Choroid plexus epithelial cell (primary cell): ENCODE measurements around the gene TSPAN18.

Experiments
- DNase-seq: peaks from one replicate; pipeline ENCODE4 v3.0.0-alpha.2; 2010; ENCODE audit warnings: low read depth
- H3K4me3 ChIP-seq: 2 replicates; pipeline ENCODE4 v1.5.1; 2011; ENCODE audit warnings: low read depth, mild to moderate bottlenecking, control low read depth, low read length, moderate library complexity
- CTCF ChIP-seq: conservative IDR thresholded peaks from 2 replicates; pipeline ENCODE4 v1.5.1; 2011; ENCODE audit warnings: low read depth, mild to moderate bottlenecking, control low read depth, inconsistent platforms, low read length, moderate library complexity

TSPAN18 gene

DNA sequence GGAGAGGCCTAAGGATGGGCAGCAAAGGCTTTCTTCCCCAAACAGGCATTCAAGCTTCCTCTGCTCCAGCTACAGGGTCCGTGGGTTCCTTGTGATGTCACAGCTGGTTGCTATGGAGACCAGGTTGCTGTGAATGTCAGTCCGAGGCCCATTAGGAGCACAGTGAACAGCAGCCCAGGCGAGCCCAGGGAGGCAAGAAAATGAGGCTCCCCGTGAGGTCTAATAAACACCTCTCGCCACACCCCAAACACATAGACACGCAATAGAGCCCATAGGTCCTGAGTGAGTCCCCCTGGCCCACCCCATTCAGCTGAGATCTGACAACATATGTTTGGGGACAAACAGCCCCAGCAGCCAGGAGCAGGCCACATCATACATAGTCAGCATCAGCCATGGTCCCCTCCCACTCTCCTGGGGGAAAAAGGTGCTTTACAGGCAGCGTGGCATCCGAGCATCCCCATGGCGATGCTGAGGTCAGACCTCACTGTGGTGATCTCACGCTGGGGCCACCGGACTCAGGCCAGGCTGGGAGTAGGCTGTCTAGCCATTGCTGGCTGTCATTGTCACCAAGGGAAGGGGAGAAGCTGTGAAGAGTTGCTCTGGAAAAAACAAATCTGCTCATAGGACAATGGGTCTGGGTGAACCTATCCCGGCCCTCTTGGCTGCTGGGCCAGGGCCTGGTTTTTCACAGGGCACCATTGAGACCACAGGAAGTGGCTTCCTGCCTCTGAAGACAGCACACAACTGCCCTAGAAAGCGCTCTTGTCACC lies 247.1 kb downstream of the TSPAN18 start:
- TF ChIP-seq CTCF: no peak
- no peak overlapping the region for H3K4me3 ChIP-seq
- no peak for DNase-seq

GRCh38 chr11:44974402-44975000 lies 247.7 kb downstream of the TSPAN18 start:
- no peak for DNase-seq
- H3K4me3 ChIP-seq: no peak overlapping the region
- no peak for TF ChIP-seq CTCF

GRCh38 chr11:44976576-44976975 lies 249.8 kb downstream of the TSPAN18 start:
- DNase-seq: no peak
- no peak overlapping the region for H3K4me3 ChIP-seq
- TF ChIP-seq CTCF: no peak

DNA sequence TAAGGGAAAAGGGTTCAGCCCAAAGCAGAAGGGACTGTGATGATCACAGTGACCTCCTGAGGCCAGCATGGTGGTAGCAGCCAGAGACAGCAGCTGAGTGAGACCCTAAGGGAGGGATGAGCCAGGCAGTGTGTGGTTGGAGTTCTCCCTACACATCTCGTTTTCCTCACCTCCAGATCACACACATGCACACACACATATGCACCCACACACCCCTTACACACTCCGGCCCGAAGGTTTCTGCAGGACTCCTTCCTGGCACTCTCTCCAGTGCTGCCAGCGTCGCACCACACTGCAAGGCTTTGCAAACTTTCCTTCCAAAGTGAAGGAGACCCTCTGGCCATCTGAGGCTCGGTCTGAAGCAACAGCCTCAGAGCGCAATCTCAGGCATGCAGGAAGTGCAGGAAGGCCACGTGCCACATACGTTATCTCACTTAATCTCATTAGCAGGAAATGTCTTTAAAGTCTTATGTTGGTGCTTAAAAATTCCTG lies 250.8 kb downstream of the TSPAN18 start:
- peak; percentile 31 for TF ChIP-seq CTCF
- no peak overlapping the region for H3K4me3 ChIP-seq
- DNase-seq: peak; percentile 30

DNA sequence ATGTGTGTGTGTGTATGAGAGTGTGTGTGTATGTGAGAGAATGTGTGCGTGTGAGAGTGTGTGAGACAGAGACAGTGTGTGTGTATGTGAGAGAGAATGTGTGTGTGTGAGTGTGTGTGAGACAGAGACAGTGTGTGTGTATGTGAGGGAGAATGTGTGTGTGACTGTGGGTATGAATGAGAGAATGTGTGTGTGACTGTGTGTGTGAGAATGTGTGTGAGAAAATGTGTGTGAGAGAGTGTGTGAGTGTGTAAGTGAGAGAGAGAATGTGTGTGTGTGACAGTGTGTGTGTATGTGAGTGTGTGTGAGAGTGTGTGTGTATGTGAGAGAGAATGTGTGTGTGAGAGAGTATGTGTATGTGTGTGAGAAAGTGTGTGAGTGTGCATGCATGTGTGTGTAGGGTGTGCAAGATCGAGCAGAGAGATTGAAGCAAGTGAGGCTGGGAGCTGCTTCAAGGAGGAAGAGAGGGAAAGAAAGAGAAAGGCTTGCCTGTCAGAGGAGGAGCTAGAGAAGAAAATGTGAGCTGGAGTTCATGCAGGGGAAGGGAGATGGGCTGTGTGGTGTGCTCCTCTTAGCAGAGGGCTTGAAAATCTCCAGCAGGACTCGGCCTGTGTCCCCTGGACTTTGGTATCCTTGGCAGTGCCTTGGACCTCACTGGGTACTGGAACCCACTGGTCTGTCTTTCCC lies 251.7 kb downstream of the TSPAN18 start:
- H3K4me3 ChIP-seq: no peak overlapping the region
- no peak for DNase-seq
- TF ChIP-seq CTCF: no peak

GRCh38 chr11:44978961-44979331 lies 252.2 kb downstream of the TSPAN18 start:
- no peak for DNase-seq
- TF ChIP-seq CTCF: no peak
- H3K4me3 ChIP-seq: no peak overlapping the region
